Activated naive CD4-positive, alpha-beta T cell treated with anti-CD3 and anti-CD28 coated beads, Interleukin-2, amount 50 U/mL, for 24 hours (primary cell): Measurements from ENCODE around the gene MANEAL.
A peak's percentile ranks its signal among the peaks of the same experiment; 100 is the strongest.
"Not testable (repeated sequence)": the region's sequence is repeated elsewhere in the genome, so short reads cannot be mapped to it uniquely, and the experiment has no call there.

Source experiments
- H3K27ac Mint-ChIP-seq: one replicate; pipeline ENCODE4 v1.8.0; 2021; ENCODE audit warnings: mild to moderate bottlenecking, mixed read lengths
- H3K27me3 Mint-ChIP-seq: one replicate; pipeline ENCODE4 v1.8.0; 2021; ENCODE audit warnings: mixed read lengths
- H3K36me3 Mint-ChIP-seq: one replicate; pipeline ENCODE4 v1.8.0; 2021; ENCODE audit warnings: mixed read lengths
- H3K4me1 Mint-ChIP-seq: one replicate; pipeline ENCODE4 v1.8.0; 2021; ENCODE audit warnings: mixed read lengths
- H3K4me3 Mint-ChIP-seq: one replicate; pipeline ENCODE4 v1.8.0; 2021; ENCODE audit warnings: mild to moderate bottlenecking, mixed read lengths
- H3K9me3 Mint-ChIP-seq: one replicate; pipeline ENCODE4 v1.8.0; 2021; ENCODE audit warnings: mixed read lengths

The MANEAL gene

GRCh38 chr1:37764888-37765441 lies 28.7 kb upstream of the MANEAL start, which contains the start of gene EPHA10:
Gene EPHA10 (minus strand): TSS chr1:37765120. CDS start chr1:37765066, 54 bp downstream.
- H3K27me3 Mint-ChIP-seq = peaks cover 48% of the 10 kb centered on the region
- H3K36me3 Mint-ChIP-seq = no peaks in the 10 kb centered on the region
- H3K4me3 Mint-ChIP-seq = peak within 1 kb of the TSS; percentile 57
- H3K9me3 Mint-ChIP-seq = no peaks in the 10 kb centered on the region
- H3K27ac Mint-ChIP-seq = no peak within 1 kb of the TSS
- peaks cover 18% of the 10 kb centered on the region for H3K4me1 Mint-ChIP-seq

GRCh38 chr1:37765916-37766664 lies 27.6 kb upstream of the MANEAL start:
- Mint-ChIP-seq H3K9me3 (no peaks in the 10 kb centered on the region), H3K27ac (no peak overlapping the region), H3K4me3 (peak overlapping the region; percentile 57), H3K36me3 (no peaks in the 10 kb centered on the region), H3K27me3 (peaks cover 54% of the 10 kb centered on the region), H3K4me1 (peaks cover 18% of the 10 kb centered on the region)

GRCh38 chr1:37767488-37767887 lies 26.2 kb upstream of the MANEAL start:
- Mint-ChIP-seq H3K27me3 (peaks cover 49% of the 10 kb centered on the region), H3K27ac (no peak overlapping the region), H3K4me1 (peaks cover 18% of the 10 kb centered on the region), H3K4me3 (no peak overlapping the region), H3K9me3 (no peaks in the 10 kb centered on the region), H3K36me3 (no peaks in the 10 kb centered on the region)

GRCh38 chr1:37771440-37771839 lies 22.2 kb upstream of the MANEAL start:
- H3K9me3 Mint-ChIP-seq, H3K4me3 Mint-ChIP-seq, H3K36me3 Mint-ChIP-seq, H3K27ac Mint-ChIP-seq, H3K4me1 Mint-ChIP-seq: not testable (repeated sequence)
- peaks cover 20% of the 10 kb centered on the region for H3K27me3 Mint-ChIP-seq

GRCh38 chr1:37776946-37777516 lies 16.6 kb upstream of the MANEAL start:
- no peak overlapping the region for H3K4me3 Mint-ChIP-seq

GRCh38 chr1:37778654-37779053 lies 15.0 kb upstream of the MANEAL start:
- no peak overlapping the region for H3K4me3 Mint-ChIP-seq
- no peaks in the 10 kb centered on the region for H3K36me3 Mint-ChIP-seq
- no peaks in the 10 kb centered on the region for H3K9me3 Mint-ChIP-seq
- H3K27ac Mint-ChIP-seq = no peak overlapping the region
- H3K4me1 Mint-ChIP-seq = peaks cover 8% of the 10 kb centered on the region
- no peaks in the 10 kb centered on the region for H3K27me3 Mint-ChIP-seq

More at GRCh38 chr1:37776946-37777516, 16.6 kb upstream of the MANEAL start:
- H3K27me3 Mint-ChIP-seq = peaks cover 1% of the 10 kb centered on the region
- peaks cover 8% of the 10 kb centered on the region for H3K4me1 Mint-ChIP-seq
- no peaks in the 10 kb centered on the region for H3K9me3 Mint-ChIP-seq
- no peaks in the 10 kb centered on the region for H3K36me3 Mint-ChIP-seq
- H3K27ac Mint-ChIP-seq = no peak overlapping the region

GRCh38 chr1:37782491-37782890 lies 11.2 kb upstream of the MANEAL start:
- H3K4me1 Mint-ChIP-seq = peaks cover 2% of the 10 kb centered on the region
- no peaks in the 10 kb centered on the region for H3K9me3 Mint-ChIP-seq
- no peak overlapping the region for H3K4me3 Mint-ChIP-seq
- no peaks in the 10 kb centered on the region for H3K36me3 Mint-ChIP-seq
- H3K27ac Mint-ChIP-seq = no peak overlapping the region
- H3K27me3 Mint-ChIP-seq = peaks cover 6% of the 10 kb centered on the region

- H3K36me3 Mint-ChIP-seq = peaks cover 4% of the 10 kb centered on the region
- H3K27ac Mint-ChIP-seq = no peak overlapping the region
- peaks cover 14% of the 10 kb centered on the region for H3K4me1 Mint-ChIP-seq
- peaks cover 15% of the 10 kb centered on the region for H3K27me3 Mint-ChIP-seq
- peak overlapping the region; percentile 41 for H3K4me3 Mint-ChIP-seq
- no peaks in the 10 kb centered on the region for H3K9me3 Mint-ChIP-seq
Measured at GRCh38 chr1:37792943-37793686, 532 bp upstream of the MANEAL start.

GRCh38 chr1:37794372-37795339 lies 1.0 kb downstream of the MANEAL start:
- H3K4me3 Mint-ChIP-seq = peak overlapping the region; percentile 78
- H3K36me3 Mint-ChIP-seq = peaks cover 11% of the 10 kb centered on the region
- no peak overlapping the region for H3K27ac Mint-ChIP-seq
- H3K9me3 Mint-ChIP-seq = no peaks in the 10 kb centered on the region
- peaks cover 14% of the 10 kb centered on the region for H3K4me1 Mint-ChIP-seq
- peaks cover 15% of the 10 kb centered on the region for H3K27me3 Mint-ChIP-seq

- Mint-ChIP-seq H3K4me3 (peak overlapping the region; percentile 78), H3K4me1 (peaks cover 14% of the 10 kb centered on the region), H3K9me3 (no peaks in the 10 kb centered on the region), H3K27ac (no peak overlapping the region), H3K36me3 (peaks cover 13% of the 10 kb centered on the region), H3K27me3 (peaks cover 12% of the 10 kb centered on the region)
Measured at GRCh38 chr1:37795340-37796125, 1.9 kb downstream of the MANEAL start.

- Mint-ChIP-seq H3K4me3 (no peak overlapping the region), H3K36me3 (peaks cover 20% of the 10 kb centered on the region), H3K27me3 (peaks cover 1% of the 10 kb centered on the region), H3K4me1 (peaks cover 14% of the 10 kb centered on the region), H3K27ac (no peak overlapping the region), H3K9me3 (no peaks in the 10 kb centered on the region)
Measured at GRCh38 chr1:37797750-37798345, 4.2 kb downstream of the MANEAL start.

- Mint-ChIP-seq H3K4me3 (no peak overlapping the region), H3K36me3 (peaks cover 30% of the 10 kb centered on the region), H3K4me1 (peaks cover 15% of the 10 kb centered on the region), H3K27me3 (no peaks in the 10 kb centered on the region), H3K9me3 (no peaks in the 10 kb centered on the region), H3K27ac (no peak overlapping the region)
Measured at GRCh38 chr1:37802439-37802838, 8.8 kb downstream of the MANEAL start.

- no peaks in the 10 kb centered on the region for H3K27me3 Mint-ChIP-seq
- H3K36me3 Mint-ChIP-seq = peaks cover 18% of the 10 kb centered on the region
- H3K4me1 Mint-ChIP-seq = peaks cover 38% of the 10 kb centered on the region
Measured at GRCh38 chr1:37807220-37807554, 13.5 kb downstream of the MANEAL start.

More at GRCh38 chr1:37807220-37807554, 13.5 kb downstream of the MANEAL start:
- no peaks in the 10 kb centered on the region for H3K9me3 Mint-ChIP-seq
- H3K4me3 Mint-ChIP-seq = peak overlapping the region; percentile 91
- peak overlapping the region; percentile 72 for H3K27ac Mint-ChIP-seq
